CD4-positive, alpha-beta T cell (primary cell): ENCODE results near the gene ESR2. TPM values are rescaled to one million over a fixed set of nuclear protein-coding genes. Genes with fewer than 3 reads are reported as not detected.

Experiments used
- ATAC-seq: fragments of 200-7000 bp; cut with Tn5 transposase; one replicate; pipeline ENCODE4 v1.10.0; 2022; ENCODE audit warnings: mild to moderate bottlenecking; ENCODE audit not compliant: poor library complexity
- CTCF ChIA-PET: fragments of 350-600 bp; sonication (Branson Sonifier 250); formaldehyde crosslinking; loops from one replicate; lab custom pipeline; 2021; ENCODE audit warnings: antibody characterized with exemption, inconsistent platforms; lab: Charles Lee
- POLR2A ChIA-PET: fragments of 350-600 bp; sonication (Branson Sonifier 250); formaldehyde crosslinking; loops from one replicate; lab custom pipeline; 2021; ENCODE audit warnings: antibody characterized with exemption, inconsistent platforms; lab: Charles Lee
- DNase-seq, 14 experiments: peaks; one replicate each; pipeline ENCODE4 v3.0.0-alpha.2; 2013 to 2020; ENCODE audit warnings: mixed read lengths in 2 of 14
- H3K27ac ChIP-seq, 2 donors: one replicate each; pipeline versions ENCODE4 v1.5.1 to v1.7.0; 2013; ENCODE audit warnings: low read length in 2 of 2, low read depth in 1 of 2, mild to moderate bottlenecking in 1 of 2
- H3K27me3 ChIP-seq, 2 experiments: 1 replicate in 1 of 2; 2 replicates in 1 of 2; pipeline versions ENCODE4 v1.6.1 to v1.7.0; 2013; ENCODE audit warnings: low read length in 2 of 2, control low read depth in 1 of 2, mild to moderate bottlenecking in 1 of 2, moderate library complexity in 1 of 2; ENCODE audit not compliant: insufficient read depth in 2 of 2, control insufficient read depth in 1 of 2
- H3K36me3 ChIP-seq: one replicate; pipeline ENCODE4 v1.6.1; 2013; ENCODE audit warnings: low read length, control low read depth; ENCODE audit not compliant: insufficient read depth
- H3K4me1 ChIP-seq: one replicate; pipeline ENCODE4 v1.6.1; 2013; ENCODE audit warnings: low read length, control low read depth; ENCODE audit not compliant: insufficient read depth
- H3K4me3 ChIP-seq: one replicate; pipeline ENCODE4 v1.5.1; 2013; ENCODE audit warnings: mild to moderate bottlenecking, low read length, moderate library complexity
- H3K9me3 ChIP-seq, 2 experiments: 1 replicate in 1 of 2; 2 replicates in 1 of 2; pipeline versions ENCODE4 v1.6.1 to v1.7.0; 2013; ENCODE audit warnings: low read length in 2 of 2, mild to moderate bottlenecking in 2 of 2, control low read depth in 1 of 2, moderate library complexity in 1 of 2; ENCODE audit not compliant: control insufficient read depth in 1 of 2, insufficient read depth in 1 of 2
- H3K27ac Mint-ChIP-seq: one replicate; pipeline ENCODE4 v1.8.0; 2020; ENCODE audit warnings: mixed read lengths
- H3K27me3 Mint-ChIP-seq: one replicate; pipeline ENCODE4 v1.8.0; 2021; ENCODE audit warnings: mixed read lengths
- H3K36me3 Mint-ChIP-seq: one replicate; pipeline ENCODE4 v1.8.0; 2021; ENCODE audit warnings: low read depth, mixed read lengths
- H3K4me1 Mint-ChIP-seq: one replicate; pipeline ENCODE4 v1.8.0; 2021; ENCODE audit warnings: low read depth, mixed read lengths
- H3K4me3 Mint-ChIP-seq: one replicate; pipeline ENCODE4 v1.8.0; 2020; ENCODE audit warnings: mild to moderate bottlenecking, mixed read lengths
- H3K9me3 Mint-ChIP-seq: one replicate; pipeline ENCODE4 v1.8.0; 2020; ENCODE audit warnings: mixed read lengths
- CTCF ChIP-seq: fragments of 200-600 bp; IDR thresholded peaks from one replicate; pipeline ENCODE4 v1.8.0; 2022; ENCODE audit warnings: antibody characterized with exemption, mild to moderate bottlenecking
- intact Hi-C, 2 experiments: fragments of 100-400 bp; cut with DNase I in 1 of 2; cut with micrococcal nuclease in 1 of 2; formaldehyde crosslinking; loops; one replicate each; pipeline versions ENCODE4 v1.15.1 to v1.9.0; 2023 to 2025; cut with DNase I, micrococcal nuclease
- total RNA-seq, 174 experiments: library from RNA in 2 of 174; stranded (reverse) in 2 of 174; gene quantifications; one replicate each; pipeline ENCODE4 v1.2.3 and lab custom pipeline; 2021 to 2026

ESR2 gene
- total RNA-seq, 2 experiments from 2014 or later = 0.08 TPM; not detected in 1

DNA sequence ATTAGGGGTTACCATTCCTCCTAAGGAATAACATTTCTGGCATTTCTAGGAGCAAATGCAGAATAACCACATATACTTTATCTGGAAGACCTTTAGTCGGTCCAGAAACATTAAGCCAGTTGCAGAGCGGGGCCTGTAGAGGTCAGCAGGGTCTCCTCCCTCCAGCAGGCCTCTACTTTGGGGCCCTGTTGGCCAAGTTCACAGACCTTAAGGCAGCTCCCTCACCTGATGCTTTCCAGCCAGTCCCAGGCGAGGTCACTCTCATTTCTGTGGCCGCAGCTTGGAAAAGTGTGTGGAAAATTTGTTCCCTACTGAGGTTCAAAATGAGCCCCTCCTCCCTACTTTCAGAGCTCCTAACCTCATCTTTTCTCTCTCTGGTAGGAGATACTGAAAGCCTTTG, 74.1 kb downstream of the ESR2 start:
- POLR2A ChIA-PET = no interaction called here
- Histone ChIP-seq H3K27ac (no peak overlapping the region), H3K36me3 (peaks cover 98% of the 10 kb centered on the region), H3K27me3 (no peaks in the 10 kb centered on the region), H3K4me1 (no peaks in the 10 kb centered on the region), H3K4me3 (no peak overlapping the region), H3K9me3 (no peaks in the 10 kb centered on the region)
- CTCF ChIA-PET = no interaction called here
- Mint-ChIP-seq H3K36me3 (peaks cover 94% of the 10 kb centered on the region), H3K9me3 (no peaks in the 10 kb centered on the region), H3K4me3 (no peak overlapping the region), H3K4me1 (no peaks in the 10 kb centered on the region), H3K27ac (no peak overlapping the region), H3K27me3 (no peaks in the 10 kb centered on the region)
- intact Hi-C loops = no loop called here
- no peak for ATAC-seq
- no peak for TF ChIP-seq CTCF
- DNase-seq = no peak

GRCh38 chr14:64218344-64219240, 75.6 kb downstream of the ESR2 start:
- H3K4me1 Mint-ChIP-seq = no peaks in the 10 kb centered on the region
- H3K27ac Mint-ChIP-seq = no peak overlapping the region
- Histone ChIP-seq H3K27me3 (no peaks in the 10 kb centered on the region), H3K4me3 (no peak overlapping the region), H3K9me3 (no peaks in the 10 kb centered on the region), H3K36me3 (peaks cover 98% of the 10 kb centered on the region), H3K27ac (no peak overlapping the region), H3K4me1 (no peaks in the 10 kb centered on the region)
- peaks cover 94% of the 10 kb centered on the region for H3K36me3 Mint-ChIP-seq
- DNase-seq (no peak), ATAC-seq (no peak)
- H3K4me3 Mint-ChIP-seq = no peak overlapping the region
- intact Hi-C loops = no loop called here
- H3K9me3 Mint-ChIP-seq = no peaks in the 10 kb centered on the region
- no peaks in the 10 kb centered on the region for H3K27me3 Mint-ChIP-seq
- CTCF ChIA-PET = interaction anchor here (0.7 kb wide), 1 partner anchor 450 kb away, joined by 3 read pairs; no protein-coding TSS in a partner anchor
- no peak for TF ChIP-seq CTCF
- POLR2A ChIA-PET = no interaction called here

GRCh38 chr14:64217834-64218233, 76.3 kb downstream of the ESR2 start:
- no peaks in the 10 kb centered on the region for H3K4me1 ChIP-seq
- Mint-ChIP-seq H3K27ac (no peak overlapping the region), H3K27me3 (no peaks in the 10 kb centered on the region), H3K9me3 (no peaks in the 10 kb centered on the region), H3K36me3 (peaks cover 94% of the 10 kb centered on the region), H3K4me1 (no peaks in the 10 kb centered on the region), H3K4me3 (no peak overlapping the region)
- H3K27ac ChIP-seq = no peak overlapping the region
- H3K27me3 ChIP-seq = no peaks in the 10 kb centered on the region
- no peak for ATAC-seq
- POLR2A ChIA-PET = no interaction called here
- CTCF ChIA-PET = no interaction called here
- peaks cover 98% of the 10 kb centered on the region for H3K36me3 ChIP-seq
- TF ChIP-seq CTCF = no peak
- no peaks in the 10 kb centered on the region for H3K9me3 ChIP-seq
- no peak for DNase-seq
- no peak overlapping the region for H3K4me3 ChIP-seq
- intact Hi-C loops = no loop called here
